Right ventricle myocardium inferior (tissue), 1 donor: Measurements from ENCODE around the gene PAK6. TPM values are rescaled to one million over a fixed set of nuclear protein-coding genes. Genes with fewer than 3 reads are reported as not detected.

Experiments used
- ATAC-seq: fragments of 200-7000 bp; cut with Tn5 transposase; one replicate; pipeline ENCODE4 v1.9.1; 2020; ENCODE audit warnings: mild to moderate bottlenecking, moderate library complexity
- DNase-seq: peaks from one replicate; pipeline ENCODE4 v3.0.0; 2021; ENCODE audit errors: missing footprints
- intact Hi-C: fragments of 100-400 bp; cut with DNase I; formaldehyde crosslinking; loops from one replicate; pipeline ENCODE4 v1.11.0; 2022
- total RNA-seq: library from RNA; stranded (reverse); fragmentation: NEBNext Ultra II Directional; extraction: Animal tissue kit (Norgen Biotek cat#: 25700); gene quantifications from one replicate; pipeline ENCODE4 v1.2.1, GENCODE V29; 2021
- donor health status: DM: no; HTN: yes; CAD: no; lungs with severe emphysema.

Gene PAK6
- total RNA-seq, 1 donor from 2014 or later, result 10.1 TPM

- intact Hi-C loops, result no loop called here
- ATAC-seq (peak; percentile 42), DNase-seq (peak; percentile 70)
These were observed 12.8 kb downstream of the PAK6 start for GRCh38 chr15:40251486-40252140.

- DNase-seq (peak; percentile 54), ATAC-seq (peak; percentile 2)
These were observed 13.2 kb downstream of the PAK6 start for GRCh38 chr15:40252141-40252437.

GRCh38 chr15:40252438-40253166, 13.7 kb downstream of the PAK6 start:
- intact Hi-C loops, result no loop called here
- peak; percentile 56 for ATAC-seq
- DNase-seq, result peak; percentile 62

More at GRCh38 chr15:40252141-40252437, 13.2 kb downstream of the PAK6 start:
- intact Hi-C loops, result no loop called here

- no peak for ATAC-seq
- intact Hi-C loops, result no loop called here
- peak; percentile 60 for DNase-seq
These were observed 14.4 kb downstream of the PAK6 start for GRCh38 chr15:40253167-40253790.

GRCh38 chr15:40254452-40254851, 15.6 kb downstream of the PAK6 start:
- intact Hi-C loops, result no loop called here
- no peak for ATAC-seq
- DNase-seq, result no peak

GRCh38 chr15:40255033-40255432, 16.2 kb downstream of the PAK6 start:
- intact Hi-C loops, result no loop called here
- DNase-seq, result peak; percentile 14
- no peak for ATAC-seq

GRCh38 chr15:40256638-40257235, 17.9 kb downstream of the PAK6 start:
- ATAC-seq (no peak), DNase-seq (peak; percentile 47)
- intact Hi-C loops, result no loop called here

- intact Hi-C loops, result no loop called here
- ATAC-seq (no peak), DNase-seq (peak; percentile 3)
These were observed 19.0 kb downstream of the PAK6 start for GRCh38 chr15:40257656-40258450.

- intact Hi-C loops, result no loop called here
- no peak for DNase-seq
- ATAC-seq, result no peak
These were observed 19.7 kb downstream of the PAK6 start for GRCh38 chr15:40258544-40258943.

GRCh38 chr15:40259021-40259420, 20.2 kb downstream of the PAK6 start:
- DNase-seq (peak; percentile 57), ATAC-seq (no peak)
- intact Hi-C loops, result no loop called here

GRCh38 chr15:40263024-40263754, 24.3 kb downstream of the PAK6 start:
- intact Hi-C loops, result no loop called here
- no peak for ATAC-seq
- no peak for DNase-seq

GRCh38 chr15:40264321-40265153, 25.7 kb downstream of the PAK6 start:
- DNase-seq, result no peak
- intact Hi-C loops, result no loop called here

GRCh38 chr15:40265355-40265754, 26.5 kb downstream of the PAK6 start:
- intact Hi-C loops, result no loop called here
- ATAC-seq, result no peak

More at GRCh38 chr15:40264321-40265153, 25.7 kb downstream of the PAK6 start:
- ATAC-seq, result no peak

GRCh38 chr15:40265875-40266274, 27.0 kb downstream of the PAK6 start:
- DNase-seq (no peak), ATAC-seq (no peak)
- intact Hi-C loops, result no loop called here

More at GRCh38 chr15:40265355-40265754, 26.5 kb downstream of the PAK6 start:
- DNase-seq, result no peak

GRCh38 chr15:40266828-40267304, 28.0 kb downstream of the PAK6 start:
- intact Hi-C loops, result no loop called here
- no peak for ATAC-seq
- no peak for DNase-seq

- ATAC-seq (no peak), DNase-seq (no peak)
- intact Hi-C loops, result no loop called here
These were observed 28.8 kb downstream of the PAK6 start for GRCh38 chr15:40267670-40268069.

- DNase-seq (peak; percentile 6), ATAC-seq (no peak)
- intact Hi-C loops, result no loop called here
These were observed 30.7 kb downstream of the PAK6 start for GRCh38 chr15:40269604-40270003.
